ENCODE data around the gene CABP5.

CABP5 gene

DNA sequence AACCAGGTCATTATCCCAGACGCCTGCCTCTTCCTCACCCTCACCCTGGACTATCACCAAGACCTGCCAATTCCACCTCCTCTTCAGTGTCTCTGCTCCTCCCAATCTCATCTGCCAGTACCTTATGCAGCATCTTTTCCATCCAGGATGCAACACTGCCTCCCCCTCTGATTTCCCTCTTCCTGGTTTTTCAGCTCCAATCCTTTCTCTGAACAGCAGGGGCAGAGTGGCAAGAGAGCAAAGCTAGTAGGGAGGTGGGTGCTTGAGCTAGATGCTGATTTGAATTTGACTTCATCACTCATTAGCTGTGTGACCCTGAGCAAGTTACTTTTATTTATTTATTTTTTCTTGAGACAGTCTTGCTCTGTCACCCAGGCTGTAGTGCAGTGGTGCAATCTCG is 25.6 kb upstream of the CABP5 start:
- Histone ChIP-seq H3K9me3 (ENCODE audit: insufficient read depth, low read length, severe bottlenecking) (no peaks in the 10 kb centered on the region), H3K79me2 (ENCODE audit: insufficient read depth, low read length) (no peaks in the 10 kb centered on the region), H3K27me3 (ENCODE audit: insufficient read depth, low read length, poor library complexity) (no peaks in the 10 kb centered on the region), H3K4me2 (ENCODE audit: insufficient read depth, low read length) (no peak overlapping the region), H3K36me3 (ENCODE audit: insufficient read depth, low read length) (no peaks in the 10 kb centered on the region), H3K4me1 (ENCODE audit: insufficient read depth, low read length) (no peaks in the 10 kb centered on the region), H3K27ac (ENCODE audit: low read length) (no peak overlapping the region), H2AFZ (ENCODE audit: low read depth, low read length) (no peak overlapping the region), H3K4me3 (ENCODE audit: low read depth in 1 of 2, low read length in 2 of 2) (no peak overlapping the region), H4K20me1 (ENCODE audit: insufficient read depth, low read length) (no peaks in the 10 kb centered on the region), H3K9ac (ENCODE audit: low read depth, low read length) (no peak overlapping the region)
- TF ChIP-seq, protein P1, sequence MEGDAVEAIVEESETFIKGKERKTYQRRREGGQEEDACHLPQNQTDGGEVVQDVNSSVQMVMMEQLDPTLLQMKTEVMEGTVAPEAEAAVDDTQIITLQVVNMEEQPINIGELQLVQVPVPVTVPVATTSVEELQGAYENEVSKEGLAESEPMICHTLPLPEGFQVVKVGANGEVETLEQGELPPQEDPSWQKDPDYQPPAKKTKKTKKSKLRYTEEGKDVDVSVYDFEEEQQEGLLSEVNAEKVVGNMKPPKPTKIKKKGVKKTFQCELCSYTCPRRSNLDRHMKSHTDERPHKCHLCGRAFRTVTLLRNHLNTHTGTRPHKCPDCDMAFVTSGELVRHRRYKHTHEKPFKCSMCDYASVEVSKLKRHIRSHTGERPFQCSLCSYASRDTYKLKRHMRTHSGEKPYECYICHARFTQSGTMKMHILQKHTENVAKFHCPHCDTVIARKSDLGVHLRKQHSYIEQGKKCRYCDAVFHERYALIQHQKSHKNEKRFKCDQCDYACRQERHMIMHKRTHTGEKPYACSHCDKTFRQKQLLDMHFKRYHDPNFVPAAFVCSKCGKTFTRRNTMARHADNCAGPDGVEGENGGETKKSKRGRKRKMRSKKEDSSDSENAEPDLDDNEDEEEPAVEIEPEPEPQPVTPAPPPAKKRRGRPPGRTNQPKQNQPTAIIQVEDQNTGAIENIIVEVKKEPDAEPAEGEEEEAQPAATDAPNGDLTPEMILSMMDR (IDR thresholded peaks at IDR 0.05; ENCODE audit: borderline replicate concordance, extremely low read depth, low read length, poor library complexity, severe bottlenecking): no peak
- TF ChIP-seq EZH2 (IDR thresholded peaks at IDR 0.05; ENCODE audit: borderline replicate concordance, low read depth, low read length, severe bottlenecking): no peak
- ATAC-seq (ENCODE audit: insufficient read depth, low read depth) (no peak), DNase-seq (no peak)

DNA sequence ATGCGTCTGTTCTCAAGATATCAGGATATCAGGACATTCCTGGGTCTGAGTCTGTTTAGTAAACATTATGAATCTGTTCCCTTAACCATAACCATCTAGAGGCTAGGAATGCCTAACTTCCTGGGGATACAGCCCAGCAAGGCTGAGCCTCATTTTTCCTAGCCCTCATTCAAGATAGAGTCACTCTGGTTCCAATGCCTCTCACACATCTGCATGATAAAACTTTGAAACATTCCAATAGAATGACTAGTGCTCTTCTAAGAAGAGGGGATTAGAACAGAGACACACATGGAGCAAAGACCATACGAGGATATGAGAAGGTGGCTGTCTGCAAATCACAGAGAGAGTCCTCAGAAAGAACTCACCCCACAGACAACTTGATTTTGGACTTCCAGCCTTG is 20.6 kb upstream of the CABP5 start:
- Histone ChIP-seq H4K20me1 (ENCODE audit: insufficient read depth, low read length) (no peaks in the 10 kb centered on the region), H3K4me1 (ENCODE audit: insufficient read depth, low read length) (no peaks in the 10 kb centered on the region), H3K27me3 (ENCODE audit: insufficient read depth, low read length, poor library complexity) (no peaks in the 10 kb centered on the region), H2AFZ (ENCODE audit: low read depth, low read length) (no peak overlapping the region), H3K27ac (ENCODE audit: low read length) (no peak overlapping the region), H3K9me3 (ENCODE audit: insufficient read depth, low read length, severe bottlenecking) (no peaks in the 10 kb centered on the region), H3K36me3 (ENCODE audit: insufficient read depth, low read length) (no peaks in the 10 kb centered on the region), H3K79me2 (ENCODE audit: insufficient read depth, low read length) (no peaks in the 10 kb centered on the region), H3K4me2 (ENCODE audit: insufficient read depth, low read length) (no peak overlapping the region), H3K9ac (ENCODE audit: low read depth, low read length) (no peak overlapping the region), H3K4me3 (ENCODE audit: low read depth in 1 of 2, low read length in 2 of 2) (no peak overlapping the region)
- ATAC-seq (ENCODE audit: insufficient read depth, low read depth): no peak
- TF ChIP-seq, protein P1 (IDR thresholded peaks at IDR 0.05; ENCODE audit: borderline replicate concordance, extremely low read depth, low read length, poor library complexity, severe bottlenecking): no peak
- no peak for TF ChIP-seq EZH2 (IDR thresholded peaks at IDR 0.05; ENCODE audit: borderline replicate concordance, low read depth, low read length, severe bottlenecking)
- no peak for DNase-seq

DNA sequence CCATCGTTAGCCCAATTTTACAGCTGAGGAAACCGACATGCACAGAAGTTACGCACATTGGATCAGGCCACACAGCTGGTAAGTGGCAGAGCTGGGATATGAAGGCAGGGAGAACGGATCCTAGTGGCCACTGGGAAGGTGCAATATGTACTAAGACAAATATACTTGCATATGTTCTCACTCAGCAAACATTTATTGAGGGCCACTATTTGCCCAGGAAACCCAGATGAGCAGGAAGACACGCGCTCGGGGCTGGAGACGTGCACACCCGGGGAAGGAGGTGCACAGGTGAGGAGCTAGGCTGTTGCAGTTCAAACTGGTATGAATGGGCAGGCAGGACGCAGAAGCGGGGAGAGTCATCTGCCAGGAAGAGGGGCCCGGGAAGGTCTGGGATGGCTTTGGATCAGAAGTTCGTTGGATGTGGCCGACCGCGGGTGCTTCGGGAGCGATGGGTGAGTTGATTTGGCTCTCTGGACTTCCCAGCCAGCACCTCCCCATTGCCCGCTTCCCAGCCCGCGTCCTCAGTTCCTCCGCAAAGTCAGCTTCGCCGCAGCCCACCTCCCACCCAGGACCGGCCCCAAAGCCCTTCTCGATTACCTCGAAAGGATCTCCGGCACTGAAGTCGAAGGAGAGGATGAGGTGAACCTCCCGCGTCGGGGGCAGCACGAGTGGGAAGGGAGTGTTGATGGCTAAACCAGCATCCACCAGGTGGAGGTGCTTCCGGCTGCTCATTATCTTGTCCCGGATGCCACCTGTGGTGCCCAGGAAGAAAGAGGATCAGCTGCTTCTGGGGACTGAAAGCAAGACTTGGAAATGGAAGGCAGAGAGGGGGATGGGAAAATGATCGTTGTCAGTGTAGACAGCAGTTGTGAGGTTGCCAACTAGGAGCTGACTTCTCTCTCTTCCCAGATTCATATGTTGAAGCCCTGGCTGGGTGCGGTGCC is 17.8 kb upstream of the CABP5 start:
- H3K9ac ChIP-seq (ENCODE audit: low read depth, low read length): no peak overlapping the region
- H3K27ac ChIP-seq (ENCODE audit: low read length): no peak overlapping the region
- no peaks in the 10 kb centered on the region for H4K20me1 ChIP-seq (ENCODE audit: insufficient read depth, low read length)
- no peaks in the 10 kb centered on the region for H3K27me3 ChIP-seq (ENCODE audit: insufficient read depth, low read length, poor library complexity)
- no peaks in the 10 kb centered on the region for H3K36me3 ChIP-seq (ENCODE audit: insufficient read depth, low read length)
- H2AFZ ChIP-seq (ENCODE audit: low read depth, low read length): no peak overlapping the region
- TF ChIP-seq EZH2 (IDR thresholded peaks at IDR 0.05; ENCODE audit: borderline replicate concordance, low read depth, low read length, severe bottlenecking): no peak
- TF ChIP-seq, protein P1 (IDR thresholded peaks at IDR 0.05; ENCODE audit: borderline replicate concordance, extremely low read depth, low read length, poor library complexity, severe bottlenecking): no peak
- H3K4me2 ChIP-seq (ENCODE audit: insufficient read depth, low read length): no peak overlapping the region
- no peaks in the 10 kb centered on the region for H3K9me3 ChIP-seq (ENCODE audit: insufficient read depth, low read length, severe bottlenecking)
- no peaks in the 10 kb centered on the region for H3K79me2 ChIP-seq (ENCODE audit: insufficient read depth, low read length)
- no peaks in the 10 kb centered on the region for H3K4me1 ChIP-seq (ENCODE audit: insufficient read depth, low read length)
- no peak for DNase-seq
- no peak for ATAC-seq (ENCODE audit: insufficient read depth, low read depth)
- H3K4me3 ChIP-seq (ENCODE audit: low read depth in 1 of 2, low read length in 2 of 2): no peak overlapping the region
